ENCODE results near the gene SLC35D1. TPM values are rescaled to one million over a fixed set of nuclear protein-coding genes. Genes with fewer than 3 reads are reported as not detected.
"Not testable (repeated sequence)": the region's sequence is repeated elsewhere in the genome, so short reads cannot be mapped to it uniquely, and the experiment has no call there.

Gene SLC35D1
- polyA plus RNA-seq, 6 donors from 2014 or later, result 2.0 to 5.4 (median 4.7) TPM

DNA sequence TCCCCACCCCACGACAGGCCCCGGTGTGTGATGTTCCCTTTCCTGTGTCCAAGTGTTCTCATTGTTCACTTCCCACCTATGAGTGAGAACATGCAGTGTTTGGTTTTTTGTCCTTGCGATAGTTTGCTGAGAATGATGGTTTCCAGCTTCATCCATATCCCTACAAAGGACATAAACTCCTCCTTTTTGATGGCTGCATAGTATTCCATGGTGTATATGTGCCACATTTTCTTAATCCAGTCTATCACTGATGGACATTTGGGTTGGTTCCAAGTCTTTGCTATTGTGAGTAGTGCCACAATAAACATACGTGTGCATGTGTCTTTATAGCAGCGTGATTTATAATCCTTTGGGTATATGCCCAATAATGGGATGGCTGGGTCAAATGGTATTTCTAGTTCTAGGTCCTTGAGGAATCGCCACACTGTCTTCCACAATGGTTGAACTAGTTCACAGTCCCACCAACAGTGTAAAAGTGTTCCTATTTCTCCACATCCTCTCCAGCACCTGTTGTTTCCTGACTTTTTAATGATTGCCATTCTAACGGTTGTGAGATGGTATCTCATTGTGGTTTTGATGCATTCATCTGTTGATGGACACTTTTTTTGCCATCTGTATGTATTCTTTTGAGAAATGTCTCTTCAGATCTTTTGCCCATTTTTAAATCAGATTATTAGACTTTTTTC, 87.6 kb downstream of the SLC35D1 start:
- not testable (repeated sequence) for DNase-seq; ATAC-seq (ENCODE audit: low read depth in 2 of 2); H3K4me3 Mint-ChIP-seq; H3K4me1 Mint-ChIP-seq; H3K27me3 Mint-ChIP-seq
- Mint-ChIP-seq H3K9me3 (peaks cover 0 to 17% (median 4%) of the 10 kb centered on the region in 7 donors), H3K36me3 (peaks cover 36 to 52% of the 10 kb centered on the region in 2 donors), H3K27ac (peak overlapping the region in 3 of 6 donors; percentile 7 to 82 (median 80))

DNA sequence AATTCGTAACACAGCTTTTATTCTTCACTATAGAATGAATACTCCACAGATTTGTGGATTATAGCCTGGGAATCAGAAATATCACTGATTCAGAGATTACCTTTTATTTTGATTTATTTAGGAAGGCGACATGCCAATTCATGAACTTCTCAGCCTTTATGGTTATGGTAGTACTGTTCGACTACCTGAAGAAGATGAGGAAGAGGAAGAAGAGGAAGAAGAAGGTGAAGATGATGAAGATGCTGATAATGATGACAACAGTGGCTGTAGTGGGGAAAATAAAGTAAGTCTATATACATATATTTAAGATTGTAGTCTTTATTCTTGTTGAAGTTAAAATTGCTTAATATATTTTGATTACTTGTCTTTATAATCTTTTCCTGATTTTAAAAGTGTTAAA, 96.0 kb downstream of the SLC35D1 start:
- DNase-seq, result no peak
- ATAC-seq (ENCODE audit: low read depth in 2 of 2), result no peak
- Mint-ChIP-seq H3K4me3 (no peak overlapping the region), H3K4me1 (peaks cover 3 to 8% (median 6%) of the 10 kb centered on the region in 3 donors), H3K27ac (peak overlapping the region in 2 of 6 donors; percentile 8 to 13), H3K27me3 (no peaks in the 10 kb centered on the region), H3K9me3 (no peaks in the 10 kb centered on the region), H3K36me3 (peaks cover 7 to 17% of the 10 kb centered on the region in 2 donors)

DNA sequence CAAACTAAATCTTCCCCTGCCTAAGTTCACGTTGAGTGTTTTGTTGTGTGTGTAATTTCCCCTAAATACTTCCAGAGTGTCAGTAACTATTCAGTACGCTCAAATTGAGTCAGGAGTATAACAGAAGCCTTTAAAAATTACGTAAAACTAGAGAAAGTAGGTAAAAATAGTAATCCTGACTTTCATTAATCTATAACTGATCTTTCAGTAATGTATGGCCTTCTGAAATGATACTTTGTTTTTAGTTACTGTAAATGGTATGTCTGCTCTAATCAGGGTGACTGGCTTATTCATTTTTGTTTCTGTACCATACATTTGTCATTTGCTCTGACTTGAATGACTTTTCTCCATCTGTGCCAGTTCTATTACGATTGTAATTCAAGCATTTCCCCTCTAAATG, 99.7 kb downstream of the SLC35D1 start:
- Mint-ChIP-seq H3K27ac (peak overlapping the region in 2 of 6 donors; percentile 7 to 59), H3K4me1 (peaks cover 3 to 8% (median 6%) of the 10 kb centered on the region in 3 donors), H3K27me3 (no peaks in the 10 kb centered on the region), H3K4me3 (no peak overlapping the region), H3K9me3 (no peaks in the 10 kb centered on the region), H3K36me3 (peaks cover 7 to 13% of the 10 kb centered on the region in 2 donors)
- no peak for DNase-seq
- ATAC-seq (ENCODE audit: low read depth in 2 of 2), result no peak

GRCh38 chr1:66951513-66951912, 102.4 kb downstream of the SLC35D1 start:
- Mint-ChIP-seq H3K27ac (peak overlapping the region in 1 of 6 donors; percentile 20), H3K9me3 (no peaks in the 10 kb centered on the region), H3K27me3 (no peaks in the 10 kb centered on the region), H3K4me1 (peaks cover 5 to 11% (median 9%) of the 10 kb centered on the region in 3 donors), H3K36me3 (peaks cover 14 to 21% of the 10 kb centered on the region in 2 donors), H3K4me3 (no peak overlapping the region)
- ATAC-seq (ENCODE audit: low read depth in 2 of 2) (no peak), DNase-seq (no peak)

Other genes starting within 250 kb of the SLC35D1 start
- gene DNAI4, start 129.3 kb downstream of the SLC35D1 start, polyA plus RNA-seq (ENCODE audit: low read depth in 6 of 6), result 1 to 10 TPM in 3 of 6 donors, under 1 TPM in 2, not detected in 1; 0.40 to 4.1 (median 1.3) TPM
- gene MIER1, start 129.2 kb downstream of the SLC35D1 start, polyA plus RNA-seq (ENCODE audit: low read depth in 6 of 6), result 10 to 100 TPM; 21.1 to 40.5 (median 35.9) TPM
- not detected for gene C1orf141, start 80.8 kb upstream of the SLC35D1 start, polyA plus RNA-seq (ENCODE audit: low read depth in 6 of 6)
- gene IL23R, start 112.3 kb upstream of the SLC35D1 start, polyA plus RNA-seq (ENCODE audit: low read depth in 6 of 6), result not detected